ENCODE measurements around the gene REXO4. TPM values are rescaled to one million over a fixed set of nuclear protein-coding genes. Genes with fewer than 3 reads are reported as not detected.

Gene REXO4
- total RNA-seq, 1 donor from 2014 or later, result 32.8 TPM

- no peaks in the 10 kb centered on the region for H3K27me3 Mint-ChIP-seq (ENCODE audit: low read depth)
- intact Hi-C loops (cut with micrococcal nuclease), result no loop called here
- H3K4me3 Mint-ChIP-seq (ENCODE audit: low read depth), result no peak overlapping the region
- peak overlapping the region; percentile 78 for H3K27ac Mint-ChIP-seq
- H3K36me3 Mint-ChIP-seq (ENCODE audit: low read depth), result peaks cover 74% of the 10 kb centered on the region
- H3K9me3 Mint-ChIP-seq, result no peaks in the 10 kb centered on the region
- DNase-seq (ENCODE audit: low spot score), result no peak
- peaks cover 40% of the 10 kb centered on the region for H3K4me1 Mint-ChIP-seq (ENCODE audit: low read depth)
These were observed 56.2 kb downstream of the REXO4 start for GRCh38 chr9:133361507-133362092.

GRCh38 chr9:133360400-133361393 is 57.1 kb downstream of the REXO4 start:
- DNase-seq (ENCODE audit: low spot score), result no peak
- Mint-ChIP-seq H3K4me1 (ENCODE audit: low read depth) (peaks cover 37% of the 10 kb centered on the region), H3K27me3 (ENCODE audit: low read depth) (no peaks in the 10 kb centered on the region), H3K4me3 (ENCODE audit: low read depth) (no peak overlapping the region), H3K27ac (peak overlapping the region; percentile 78), H3K9me3 (no peaks in the 10 kb centered on the region), H3K36me3 (ENCODE audit: low read depth) (peaks cover 65% of the 10 kb centered on the region)
- intact Hi-C loops (cut with micrococcal nuclease), result no loop called here

DNA sequence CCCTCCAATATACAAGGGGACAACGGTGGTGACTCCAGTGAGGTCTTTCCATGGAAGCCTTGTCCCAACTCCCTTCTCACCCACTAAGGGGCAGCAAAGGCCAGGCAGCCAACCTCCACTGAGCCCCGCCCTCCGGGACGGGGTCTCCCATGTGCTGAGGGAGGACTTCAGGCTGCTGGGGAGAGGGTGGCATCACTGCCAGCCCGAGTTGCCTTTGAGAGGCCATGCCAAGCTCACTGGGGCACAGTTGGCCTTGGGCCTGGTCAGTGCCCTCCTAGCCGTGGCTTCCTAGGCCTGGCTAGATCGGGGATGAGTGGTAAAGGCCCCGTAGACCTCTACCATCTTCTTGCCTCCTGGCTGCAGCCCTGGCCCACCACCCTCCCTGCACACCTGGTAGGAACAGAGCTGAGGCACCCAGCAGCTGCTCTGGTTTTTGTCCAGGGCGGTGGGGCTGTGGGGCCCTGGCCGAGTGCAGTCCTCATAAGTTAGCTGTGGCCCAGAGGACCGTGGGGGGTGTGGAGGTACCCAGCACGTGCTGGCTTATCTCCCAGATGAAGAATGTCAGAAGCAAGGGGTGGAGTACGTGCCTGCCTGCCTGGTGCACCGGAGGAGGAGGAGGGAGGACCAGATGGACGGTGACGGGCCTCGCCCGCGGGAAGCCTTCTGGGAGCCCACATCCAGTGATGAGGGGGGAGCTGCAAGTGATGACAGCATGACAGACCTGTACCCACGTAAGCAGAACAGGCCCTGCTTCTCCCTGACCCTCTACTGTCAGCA is 58.2 kb downstream of the REXO4 start:
- Mint-ChIP-seq H3K4me1 (ENCODE audit: low read depth) (peaks cover 41% of the 10 kb centered on the region), H3K4me3 (ENCODE audit: low read depth) (no peak overlapping the region), H3K27ac (peak overlapping the region; percentile 60), H3K9me3 (no peaks in the 10 kb centered on the region), H3K36me3 (ENCODE audit: low read depth) (peaks cover 56% of the 10 kb centered on the region), H3K27me3 (ENCODE audit: low read depth) (no peaks in the 10 kb centered on the region)
- intact Hi-C loops (cut with micrococcal nuclease), result loop anchor here (5.0 kb wide), 1 partner anchor 128 kb away; no protein-coding TSS in a partner anchor
- DNase-seq (ENCODE audit: low spot score), result no peak

DNA sequence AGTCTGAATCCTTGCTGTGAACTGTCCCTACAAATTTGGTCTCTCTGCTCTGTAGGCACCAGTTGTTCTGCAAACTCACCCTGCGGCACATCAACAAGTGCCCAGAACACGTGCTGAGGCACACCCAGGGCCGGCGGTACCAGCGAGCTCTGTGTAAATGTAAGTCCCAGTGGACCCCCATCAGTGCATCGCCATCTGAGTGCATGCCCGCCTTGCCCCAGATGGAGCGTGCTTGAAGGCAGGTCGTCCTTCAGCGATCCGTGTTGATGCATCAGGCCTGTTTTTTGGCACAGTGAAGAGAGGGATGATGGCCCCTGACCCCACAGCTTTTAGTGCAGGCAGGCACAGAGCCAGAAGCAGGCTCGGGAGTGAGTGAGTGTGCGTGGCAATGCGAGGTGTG is 60.2 kb downstream of the REXO4 start:
- H3K9me3 Mint-ChIP-seq, result no peaks in the 10 kb centered on the region
- no peaks in the 10 kb centered on the region for H3K27me3 Mint-ChIP-seq (ENCODE audit: low read depth)
- peak overlapping the region; percentile 83 for H3K4me3 Mint-ChIP-seq (ENCODE audit: low read depth)
- peak overlapping the region; percentile 22 for H3K27ac Mint-ChIP-seq
- peaks cover 47% of the 10 kb centered on the region for H3K36me3 Mint-ChIP-seq (ENCODE audit: low read depth)
- no peak for DNase-seq (ENCODE audit: low spot score)
- intact Hi-C loops (cut with micrococcal nuclease), result loop anchor here (2.0 to 5.0 kb wide), 2 partner anchors 21 to 130 kb away; partner anchors contain the start of gene SURF6
- peaks cover 45% of the 10 kb centered on the region for H3K4me1 Mint-ChIP-seq (ENCODE audit: low read depth)

- Mint-ChIP-seq H3K36me3 (ENCODE audit: low read depth) (peaks cover 48% of the 10 kb centered on the region), H3K4me3 (ENCODE audit: low read depth) (peak within 1 kb of the TSS; percentile 88), H3K9me3 (no peaks in the 10 kb centered on the region), H3K4me1 (ENCODE audit: low read depth) (peaks cover 41% of the 10 kb centered on the region), H3K27ac (peak within 1 kb of the TSS; percentile 74), H3K27me3 (ENCODE audit: low read depth) (no peaks in the 10 kb centered on the region)
- DNase-seq (ENCODE audit: low spot score), result peak; percentile 88
- intact Hi-C loops (cut with micrococcal nuclease), result loop anchor here (1.0 to 5.0 kb wide), 4 partner anchors 8 to 131 kb away; partner anchors contain the start of genes MED22, RPL7A and SURF6
These were observed 61.3 kb downstream of the REXO4 start, which contains the start of the genes SURF1 and SURF2 for GRCh38 chr9:133356391-133357091. SURF1 (minus strand) TSS chr9:133356487; CDS start chr9:133356453, 34 bp downstream. SURF2 (plus strand) TSS chr9:133356550; CDS start chr9:133356593, 43 bp downstream.

Other genes with a start within 250 kb of the REXO4 start
- not detected in 2 replicates for gene OBP2B, start 208.8 kb downstream of the REXO4 start, total RNA-seq
- 0.14 and 0.30 TPM in 2 replicates for gene ABO, start 142.8 kb downstream of the REXO4 start, total RNA-seq
- 23.0 and 24.4 TPM in 2 replicates for gene SURF6, start 81.8 kb downstream of the REXO4 start, total RNA-seq
- 35.2 and 36.4 TPM in 2 replicates for gene MED22, start 69.9 kb downstream of the REXO4 start, total RNA-seq
- 2,586 and 2,588 TPM in 2 replicates for gene RPL7A, start 69.8 kb downstream of the REXO4 start, total RNA-seq
- gene SURF1, start 61.5 kb downstream of the REXO4 start, total RNA-seq, result 32.4 and 33.0 TPM in 2 replicates
- gene SURF2, start 61.5 kb downstream of the REXO4 start, total RNA-seq, result 16.9 and 22.1 TPM in 2 replicates
- gene SURF4, start 42.0 kb downstream of the REXO4 start, total RNA-seq, result 388 and 393 TPM in 2 replicates
- gene STKLD1, start 41.6 kb downstream of the REXO4 start, total RNA-seq, result 0.87 and 1.0 TPM in 2 replicates
- 1.5 and 1.6 TPM in 2 replicates for gene ADAMTS13, start 4.4 kb upstream of the REXO4 start, total RNA-seq
- 0.46 TPM in 2 replicates for gene CACFD1, start 42.0 kb upstream of the REXO4 start, total RNA-seq
- 6.1 and 6.5 TPM in 2 replicates for gene SLC2A6, start 61.1 kb upstream of the REXO4 start, total RNA-seq
- not detected in 2 replicates for gene MYMK, start 106.9 kb upstream of the REXO4 start, total RNA-seq
- not detected in 2 replicates for gene ADAMTSL2, start 116.7 kb upstream of the REXO4 start, total RNA-seq
- gene FAM163B, start 191.4 kb upstream of the REXO4 start, total RNA-seq, result not detected in 2 replicates
- not detected in 2 replicates for gene DBH, start 218.4 kb upstream of the REXO4 start, total RNA-seq